ENCODE measurements around the gene MBOAT2.
A peak's percentile ranks its signal among the peaks of the same experiment; 100 is the strongest.

MBOAT2 gene

DNA sequence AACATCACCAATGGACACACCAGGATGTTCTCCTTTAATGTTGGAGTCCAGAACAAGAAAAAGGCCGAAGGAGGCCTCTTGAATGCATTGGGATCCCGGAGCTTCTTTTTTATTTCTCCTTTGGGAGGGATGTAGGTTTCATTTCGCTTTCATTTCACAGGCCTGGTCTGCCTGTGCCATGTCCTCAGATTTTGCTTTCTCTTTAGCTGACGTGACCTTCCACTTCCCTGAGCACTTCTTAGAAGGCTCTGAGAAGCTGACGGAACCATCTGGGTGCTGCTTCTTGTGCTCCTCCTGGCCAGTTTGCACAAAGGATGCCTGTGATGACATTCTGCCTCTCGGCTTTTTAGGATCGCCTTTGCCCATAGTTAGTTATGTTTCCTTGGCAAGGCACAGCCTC is 15.1 kb upstream of the MBOAT2 start:
- no peak overlapping the region for H3K4me3 ChIP-seq (ENCODE audit: low read depth, low read length)
- TF ChIP-seq, protein P1, sequence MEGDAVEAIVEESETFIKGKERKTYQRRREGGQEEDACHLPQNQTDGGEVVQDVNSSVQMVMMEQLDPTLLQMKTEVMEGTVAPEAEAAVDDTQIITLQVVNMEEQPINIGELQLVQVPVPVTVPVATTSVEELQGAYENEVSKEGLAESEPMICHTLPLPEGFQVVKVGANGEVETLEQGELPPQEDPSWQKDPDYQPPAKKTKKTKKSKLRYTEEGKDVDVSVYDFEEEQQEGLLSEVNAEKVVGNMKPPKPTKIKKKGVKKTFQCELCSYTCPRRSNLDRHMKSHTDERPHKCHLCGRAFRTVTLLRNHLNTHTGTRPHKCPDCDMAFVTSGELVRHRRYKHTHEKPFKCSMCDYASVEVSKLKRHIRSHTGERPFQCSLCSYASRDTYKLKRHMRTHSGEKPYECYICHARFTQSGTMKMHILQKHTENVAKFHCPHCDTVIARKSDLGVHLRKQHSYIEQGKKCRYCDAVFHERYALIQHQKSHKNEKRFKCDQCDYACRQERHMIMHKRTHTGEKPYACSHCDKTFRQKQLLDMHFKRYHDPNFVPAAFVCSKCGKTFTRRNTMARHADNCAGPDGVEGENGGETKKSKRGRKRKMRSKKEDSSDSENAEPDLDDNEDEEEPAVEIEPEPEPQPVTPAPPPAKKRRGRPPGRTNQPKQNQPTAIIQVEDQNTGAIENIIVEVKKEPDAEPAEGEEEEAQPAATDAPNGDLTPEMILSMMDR (IDR thresholded peaks at IDR 0.05; ENCODE audit: low read depth, low read length): no peak

DNA sequence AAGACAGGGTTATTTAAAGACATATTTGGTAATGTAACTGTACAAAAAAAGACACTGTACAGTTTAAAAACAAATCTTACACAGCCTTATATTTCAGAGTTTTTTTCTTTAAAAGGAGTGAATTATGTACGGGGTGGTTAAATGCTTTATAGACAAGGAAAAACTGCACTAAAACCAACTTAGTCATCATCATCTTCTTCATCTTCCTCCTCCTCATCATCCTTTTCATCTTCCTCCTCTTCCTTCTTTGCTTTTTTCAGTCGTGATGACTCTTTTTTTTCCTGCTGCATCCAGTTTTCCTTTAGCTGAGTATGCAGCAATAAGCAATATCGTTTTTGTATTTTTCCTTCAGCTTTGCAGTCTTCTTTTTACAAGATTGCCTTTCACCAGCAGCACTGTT is 14.6 kb upstream of the MBOAT2 start:
- H3K4me3 ChIP-seq (ENCODE audit: low read depth, low read length): no peak overlapping the region
- DNase-seq (ENCODE audit: low read depth, low spot score): no peak
- TF ChIP-seq, protein P1 (IDR thresholded peaks at IDR 0.05; ENCODE audit: low read depth, low read length): no peak
- in situ Hi-C loops (cut with HindIII; ENCODE audit: low sequenced_read_pairs): no loop called here

More for the DNA sequence above, 15.1 kb upstream of the MBOAT2 start:
- in situ Hi-C loops (cut with HindIII; ENCODE audit: low sequenced_read_pairs): no loop called here
- DNase-seq (ENCODE audit: low read depth, low spot score): no peak

- no peak overlapping the region for H3K4me3 ChIP-seq (ENCODE audit: low read depth, low read length)
- no peak for DNase-seq (ENCODE audit: low read depth, low spot score)
- TF ChIP-seq, protein P1 (IDR thresholded peaks at IDR 0.05; ENCODE audit: low read depth, low read length): no peak
- in situ Hi-C loops (cut with HindIII; ENCODE audit: low sequenced_read_pairs): no loop called here
Observed at GRCh38 chr2:9017411-9017810, 13.9 kb upstream of the MBOAT2 start.

DNA sequence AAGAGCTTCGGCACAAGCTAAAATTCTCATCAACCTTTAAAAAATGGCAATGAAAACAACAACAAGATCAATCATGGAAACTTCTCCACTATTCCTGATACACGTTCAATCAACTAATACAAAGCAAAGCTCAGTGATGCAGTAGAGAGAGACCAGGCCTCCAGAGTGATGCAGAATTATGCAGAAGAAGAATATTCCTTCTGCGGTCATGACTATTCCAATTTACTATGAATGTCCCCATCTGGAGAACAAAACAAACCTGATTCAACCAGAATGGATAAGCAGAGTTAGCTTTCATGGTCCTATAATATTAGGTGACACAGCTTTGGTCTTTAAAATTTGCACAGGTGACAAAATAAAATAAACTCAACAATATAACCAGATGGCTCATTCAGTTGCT is 12.5 kb upstream of the MBOAT2 start:
- TF ChIP-seq, protein P1 (IDR thresholded peaks at IDR 0.05; ENCODE audit: low read depth, low read length): no peak
- H3K4me3 ChIP-seq (ENCODE audit: low read depth, low read length): no peak overlapping the region
- no peak for DNase-seq (ENCODE audit: low read depth, low spot score)
- in situ Hi-C loops (cut with HindIII; ENCODE audit: low sequenced_read_pairs): no loop called here

- no peak for DNase-seq (ENCODE audit: low read depth, low spot score)
- TF ChIP-seq, protein P1 (IDR thresholded peaks at IDR 0.05; ENCODE audit: low read depth, low read length): no peak
- H3K4me3 ChIP-seq (ENCODE audit: low read depth, low read length): no peak overlapping the region
- in situ Hi-C loops (cut with HindIII; ENCODE audit: low sequenced_read_pairs): no loop called here
Observed at GRCh38 chr2:9013403-9013802, 9.9 kb upstream of the MBOAT2 start.

GRCh38 chr2:9010866-9011265 is 7.4 kb upstream of the MBOAT2 start:
- H3K4me3 ChIP-seq (ENCODE audit: low read depth, low read length): no peak overlapping the region
- in situ Hi-C loops (cut with HindIII; ENCODE audit: low sequenced_read_pairs): no loop called here
- peak; percentile 84 for DNase-seq (ENCODE audit: low read depth, low spot score)
- TF ChIP-seq, protein P1 (IDR thresholded peaks at IDR 0.05; ENCODE audit: low read depth, low read length): no peak

Data from astrocyte of the spinal cord (primary cell).